Peyer's patch (tissue), 4 donors: ENCODE data around the gene TARBP1. TPM values are rescaled to one million over a fixed set of nuclear protein-coding genes. Genes with fewer than 3 reads are reported as not detected.

Experiments used
- DNase-seq, 3 donors: peaks; one replicate each; pipeline ENCODE4 v3.0.0-alpha.2; 2017 to 2019
- H3K27ac ChIP-seq, 4 donors: fragments of 200-600 bp; sonication (generic); one replicate each; pipeline ENCODE4 v1.5.1; 2016 to 2019
- H3K27me3 ChIP-seq, 2 donors: fragments of 200-600 bp; sonication (generic); one replicate each; pipeline ENCODE4 v1.5.1; 2019
- H3K36me3 ChIP-seq, 3 donors: fragments of 200-600 bp; sonication (generic); one replicate each; pipeline ENCODE4 v1.5.1; 2016 to 2019
- H3K4me1 ChIP-seq, 4 donors: fragments of 200-600 bp; sonication (generic); one replicate each; pipeline ENCODE4 v1.5.1; 2016 to 2019
- H3K4me3 ChIP-seq, 4 donors: fragments of 200-600 bp; sonication (generic); 1 replicate in 3 of 4; 2 replicates in 1 of 4; pipeline ENCODE4 v1.5.1; 2016 to 2019; ENCODE audit warnings: mild to moderate bottlenecking in 1 of 4
- H3K9me3 ChIP-seq, 4 donors: fragments of 200-600 bp; sonication (generic); one replicate each; pipeline ENCODE4 v1.5.1; 2016 to 2019; ENCODE audit warnings: mild to moderate bottlenecking in 1 of 4
- CTCF ChIP-seq, 6 experiments: fragments of 450-650 bp in 4 of 6; fragments of 200-600 bp in 2 of 6; sonication (generic) in 1 of 6; IDR thresholded peaks; one replicate each; pipeline ENCODE4 v1.5.1; 2017 to 2019; ENCODE audit warnings: antibody characterized with exemption in 6 of 6, mild to moderate bottlenecking in 3 of 6, moderate library complexity in 1 of 6
- POLR2A ChIP-seq, 2 donors: fragments of 450-650 bp; IDR thresholded peaks; one replicate each; pipeline ENCODE4 v1.5.1; 2017; ENCODE audit warnings: antibody characterized with exemption in 2 of 2, mild to moderate bottlenecking in 2 of 2, moderate library complexity in 2 of 2
- total RNA-seq, 4 donors: library from RNA; depleted of rRNA; stranded (reverse); fragments of >200 nt; gene quantifications; one replicate each; pipeline ENCODE4 v1.1.0, GENCODE V29; 2016

Gene TARBP1
- total RNA-seq, 4 donors from 2014 or later: 19.3 to 52.0 (median 36.3) TPM

GRCh38 chr1:234479866-234480265 is 887 bp upstream of the TARBP1 start:
- Histone ChIP-seq H3K4me3 (no peak overlapping the region), H3K27me3 (no peaks in the 10 kb centered on the region), H3K27ac (no peak overlapping the region), H3K4me1 (peaks cover 0 to 10% (median 2%) of the 10 kb centered on the region in 4 donors), H3K36me3 (no peaks in the 10 kb centered on the region), H3K9me3 (no peaks in the 10 kb centered on the region)
- DNase-seq: no peak
- TF ChIP-seq POLR2A (IDR thresholded peaks at IDR 0.05): no peak
- no peak for TF ChIP-seq CTCF (IDR thresholded peaks at IDR 0.05)

- DNase-seq: no peak
- TF ChIP-seq POLR2A (IDR thresholded peaks at IDR 0.05): no peak
- Histone ChIP-seq H3K4me3 (peak overlapping the region; percentile 69 to 93 (median 76)), H3K27me3 (no peaks in the 10 kb centered on the region), H3K9me3 (no peaks in the 10 kb centered on the region), H3K4me1 (peaks cover 0 to 10% (median 2%) of the 10 kb centered on the region in 4 donors), H3K27ac (peak overlapping the region; percentile 91 to 98 (median 95)), H3K36me3 (no peaks in the 10 kb centered on the region)
These were observed 256 bp upstream of the TARBP1 start for GRCh38 chr1:234479310-234479559.

- H3K27me3 ChIP-seq: no peaks in the 10 kb centered on the region
- H3K36me3 ChIP-seq: no peaks in the 10 kb centered on the region
- H3K9me3 ChIP-seq: no peaks in the 10 kb centered on the region
- peak overlapping the region; percentile 91 to 98 (median 95) for H3K27ac ChIP-seq
- TF ChIP-seq POLR2A (IDR thresholded peaks at IDR 0.05): peak in 1 of 2 donors; percentile 62
- TF ChIP-seq CTCF (IDR thresholded peaks at IDR 0.05): no peak
- peak overlapping the region; percentile 69 to 93 (median 76) for H3K4me3 ChIP-seq
- peak; percentile 62 to 86 (median 86) for DNase-seq
- H3K4me1 ChIP-seq: peaks cover 0 to 10% (median 2%) of the 10 kb centered on the region in 4 donors
These were observed 863 bp downstream of the TARBP1 start for GRCh38 chr1:234478152-234478480.

- peaks cover 0 to 10% (median 2%) of the 10 kb centered on the region in 4 donors for H3K4me1 ChIP-seq
These were observed 1.4 kb downstream of the TARBP1 start for GRCh38 chr1:234477386-234478151.

GRCh38 chr1:234476172-234476571 is 2.8 kb downstream of the TARBP1 start:
- DNase-seq: no peak
- no peaks in the 10 kb centered on the region for H3K36me3 ChIP-seq
- no peak overlapping the region for H3K27ac ChIP-seq
- H3K4me1 ChIP-seq: peaks cover 0 to 10% (median 2%) of the 10 kb centered on the region in 4 donors
- H3K9me3 ChIP-seq: no peaks in the 10 kb centered on the region
- H3K4me3 ChIP-seq: no peak overlapping the region
- TF ChIP-seq CTCF (IDR thresholded peaks at IDR 0.05) (no peak), POLR2A (IDR thresholded peaks at IDR 0.05) (no peak)
- H3K27me3 ChIP-seq: no peaks in the 10 kb centered on the region

More at GRCh38 chr1:234477386-234478151, 1.4 kb downstream of the TARBP1 start:
- no peak for DNase-seq
- peak overlapping the region; percentile 69 to 93 (median 76) for H3K4me3 ChIP-seq
- peak overlapping the region; percentile 91 to 98 (median 95) for H3K27ac ChIP-seq
- no peaks in the 10 kb centered on the region for H3K9me3 ChIP-seq
- no peaks in the 10 kb centered on the region for H3K36me3 ChIP-seq
- H3K27me3 ChIP-seq: no peaks in the 10 kb centered on the region
- TF ChIP-seq CTCF (IDR thresholded peaks at IDR 0.05) (no peak), POLR2A (IDR thresholded peaks at IDR 0.05) (no peak)

GRCh38 chr1:234475167-234475793 is 3.7 kb downstream of the TARBP1 start:
- H3K9me3 ChIP-seq: no peaks in the 10 kb centered on the region
- H3K36me3 ChIP-seq: no peaks in the 10 kb centered on the region
- no peak for DNase-seq
- H3K4me3 ChIP-seq: no peak overlapping the region
- TF ChIP-seq CTCF (IDR thresholded peaks at IDR 0.05): no peak
- no peak for TF ChIP-seq POLR2A (IDR thresholded peaks at IDR 0.05)
- H3K27me3 ChIP-seq: no peaks in the 10 kb centered on the region
- H3K4me1 ChIP-seq: peaks cover 0 to 10% (median 2%) of the 10 kb centered on the region in 4 donors
- H3K27ac ChIP-seq: no peak overlapping the region
